Stimulated activated naive CD8-positive, alpha-beta T cell treated with anti-CD3 and anti-CD28 coated beads, Interleukin-15, Interleukin-2, amounts not matched to agents 100 ng/mL and 50 ng/mL, for 24 hours (primary cell): ENCODE measurements around the gene NBAS.

ENCODE experiments used
- H3K27ac Mint-ChIP-seq: one replicate; pipeline ENCODE4 v1.8.0; 2021; ENCODE audit warnings: mild to moderate bottlenecking, mixed read lengths
- H3K27me3 Mint-ChIP-seq: one replicate; pipeline ENCODE4 v1.8.0; 2021; ENCODE audit warnings: mixed read lengths
- H3K36me3 Mint-ChIP-seq: one replicate; pipeline ENCODE4 v1.8.0; 2021; ENCODE audit warnings: low read depth, mixed read lengths
- H3K4me1 Mint-ChIP-seq: one replicate; pipeline ENCODE4 v1.8.0; 2021; ENCODE audit warnings: low read depth, mixed read lengths
- H3K4me3 Mint-ChIP-seq: one replicate; pipeline ENCODE4 v1.8.0; 2021; ENCODE audit warnings: mild to moderate bottlenecking, mixed read lengths
- H3K9me3 Mint-ChIP-seq: one replicate; pipeline ENCODE4 v1.8.0; 2021; ENCODE audit warnings: mixed read lengths

The NBAS gene

DNA sequence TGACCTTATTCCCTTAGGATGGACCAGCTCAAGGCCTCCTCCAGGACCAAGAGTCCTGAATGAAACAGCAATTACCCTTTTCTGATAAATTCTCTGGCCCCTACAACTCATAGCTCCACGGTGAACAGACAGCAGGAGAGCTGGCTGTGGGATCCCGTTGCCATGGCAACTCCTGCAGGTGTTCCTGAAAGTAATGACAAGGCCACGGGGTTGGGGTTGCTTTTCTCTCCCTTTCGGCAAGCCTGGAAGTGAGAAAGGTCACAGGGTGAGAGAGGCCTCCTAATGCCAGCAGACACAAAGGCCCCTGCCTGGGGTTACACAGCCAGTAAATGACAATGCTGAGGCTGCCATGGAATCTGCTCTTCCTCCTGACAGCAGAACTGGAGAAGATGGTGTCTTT lies 403.0 kb downstream of the NBAS start:
- no peak overlapping the region for H3K27ac Mint-ChIP-seq
- peaks cover 11% of the 10 kb centered on the region for H3K4me1 Mint-ChIP-seq
- no peak overlapping the region for H3K4me3 Mint-ChIP-seq
- no peaks in the 10 kb centered on the region for H3K9me3 Mint-ChIP-seq
- peaks cover 4% of the 10 kb centered on the region for H3K27me3 Mint-ChIP-seq
- H3K36me3 Mint-ChIP-seq: no peaks in the 10 kb centered on the region

DNA sequence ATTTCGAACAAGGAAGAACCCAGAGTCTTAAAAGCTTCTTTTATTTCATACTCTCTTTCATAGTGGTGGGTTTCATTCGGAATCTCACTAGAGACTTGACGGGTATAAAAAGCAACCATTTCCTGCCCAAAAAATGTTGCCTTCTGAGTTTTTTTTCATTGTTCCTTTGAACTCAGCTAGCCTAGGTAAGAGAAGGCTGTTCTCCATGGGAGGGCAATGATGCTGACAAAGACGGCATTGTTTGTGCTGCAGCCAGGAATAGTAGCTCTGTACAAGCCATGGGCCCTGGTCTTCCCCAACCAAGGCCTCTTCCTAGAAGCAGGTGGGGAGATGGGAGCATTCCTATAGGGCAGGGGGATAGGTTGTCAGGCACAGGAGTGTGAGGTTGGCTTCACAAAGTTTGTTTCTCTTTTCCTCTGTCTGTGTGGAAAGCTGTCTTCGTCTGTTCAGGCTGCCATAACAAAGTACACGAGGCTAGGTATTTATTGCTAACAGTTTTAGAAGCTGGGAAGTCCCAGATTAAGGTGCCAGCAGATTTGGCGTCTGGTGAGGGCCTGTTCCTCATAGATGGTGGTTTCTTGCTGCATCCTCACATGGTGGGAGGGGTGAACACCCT lies 405.1 kb downstream of the NBAS start:
- Mint-ChIP-seq H3K27me3 (no peaks in the 10 kb centered on the region), H3K4me3 (no peak overlapping the region), H3K9me3 (no peaks in the 10 kb centered on the region), H3K27ac (no peak overlapping the region), H3K4me1 (peaks cover 11% of the 10 kb centered on the region), H3K36me3 (no peaks in the 10 kb centered on the region)

DNA sequence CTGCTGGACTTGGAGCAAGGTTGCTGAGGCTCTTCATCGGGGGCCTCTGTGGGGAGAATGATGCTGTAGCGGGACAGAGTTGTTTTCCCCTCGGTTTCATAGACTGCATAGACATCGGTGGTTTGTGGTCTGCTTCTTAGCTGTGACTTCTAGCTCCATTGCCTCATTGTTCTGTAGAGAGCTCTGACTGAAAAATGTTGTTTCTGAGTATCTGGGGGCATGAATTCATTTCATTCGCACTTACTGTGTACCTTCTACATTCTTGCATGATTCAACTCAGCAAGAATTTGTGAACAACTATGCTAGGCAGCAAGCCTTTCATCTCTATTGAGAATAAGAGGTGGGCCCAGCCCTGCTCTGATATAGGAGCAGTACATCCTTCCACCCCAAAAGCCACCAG lies 406.8 kb downstream of the NBAS start:
- H3K9me3 Mint-ChIP-seq: no peaks in the 10 kb centered on the region
- no peak overlapping the region for H3K4me3 Mint-ChIP-seq
- H3K27me3 Mint-ChIP-seq: no peaks in the 10 kb centered on the region
- H3K36me3 Mint-ChIP-seq: no peaks in the 10 kb centered on the region
- peaks cover 5% of the 10 kb centered on the region for H3K4me1 Mint-ChIP-seq
- H3K27ac Mint-ChIP-seq: no peak overlapping the region

DNA sequence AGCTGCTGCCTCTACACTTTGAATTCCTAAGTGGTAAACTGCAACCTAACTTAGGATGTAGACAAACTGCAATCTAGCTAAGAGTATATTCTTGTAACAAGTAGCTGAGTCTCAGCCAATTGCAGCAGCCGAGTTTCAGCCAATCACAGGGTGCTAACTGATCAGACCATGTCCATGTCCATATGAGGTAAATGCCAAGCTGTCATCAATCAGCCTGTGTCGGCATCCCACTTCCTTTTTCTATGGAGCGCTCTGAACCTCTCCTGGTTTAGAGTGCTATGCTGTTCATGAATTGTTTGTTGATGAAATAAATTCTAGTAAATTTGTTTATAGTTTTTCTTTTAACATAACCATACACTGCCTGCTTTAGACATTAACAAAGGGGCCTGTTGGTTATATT lies 408.8 kb downstream of the NBAS start:
- Mint-ChIP-seq H3K27ac (no peak overlapping the region), H3K4me1 (peaks cover 5% of the 10 kb centered on the region), H3K27me3 (no peaks in the 10 kb centered on the region), H3K36me3 (no peaks in the 10 kb centered on the region), H3K4me3 (no peak overlapping the region), H3K9me3 (no peaks in the 10 kb centered on the region)

DNA sequence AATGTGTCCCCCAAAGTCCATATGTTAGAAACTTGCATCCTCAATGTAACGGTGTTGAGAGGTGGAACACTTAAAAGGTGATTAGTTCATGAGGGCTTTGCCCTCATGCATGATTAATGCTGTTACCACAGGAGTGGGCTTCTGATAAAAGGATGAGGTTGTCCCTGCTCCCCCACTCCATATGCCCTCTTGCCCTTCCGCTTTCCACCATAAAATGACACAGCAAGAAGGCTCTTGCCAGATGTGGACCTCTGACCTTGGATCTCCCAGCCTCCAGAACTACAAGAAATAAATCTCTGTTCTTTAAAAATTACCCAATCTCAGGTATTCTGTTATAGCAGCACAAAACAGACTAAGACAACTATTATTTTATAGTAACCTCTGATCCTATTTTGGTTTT lies 412.1 kb downstream of the NBAS start:
- H3K4me3 Mint-ChIP-seq: no peak overlapping the region
- no peaks in the 10 kb centered on the region for H3K9me3 Mint-ChIP-seq
- H3K27me3 Mint-ChIP-seq: no peaks in the 10 kb centered on the region
- H3K4me1 Mint-ChIP-seq: peaks cover 6% of the 10 kb centered on the region
- H3K27ac Mint-ChIP-seq: no peak overlapping the region
- H3K36me3 Mint-ChIP-seq: no peaks in the 10 kb centered on the region

DNA sequence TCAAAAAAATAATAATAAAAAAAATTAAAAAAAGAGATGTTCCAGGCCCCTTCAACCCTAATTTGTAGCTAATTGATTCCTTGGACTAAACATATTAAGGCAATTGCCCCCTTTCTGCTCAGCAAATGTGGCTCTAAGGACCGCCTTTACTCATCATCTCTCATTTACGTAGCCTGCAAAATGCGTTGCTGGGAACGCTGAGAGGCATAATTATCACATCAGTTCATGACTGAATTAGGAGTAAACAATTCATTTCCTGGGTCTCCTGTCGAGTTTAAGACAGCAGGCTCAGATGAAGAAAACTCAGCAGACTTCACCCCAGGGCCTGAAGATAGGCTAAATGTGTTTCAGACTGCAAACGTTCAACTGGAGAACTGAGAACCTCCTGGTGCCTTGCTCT lies 413.5 kb downstream of the NBAS start:
- Mint-ChIP-seq H3K9me3 (no peaks in the 10 kb centered on the region), H3K4me3 (no peak overlapping the region), H3K27ac (no peak overlapping the region), H3K4me1 (peaks cover 12% of the 10 kb centered on the region), H3K27me3 (no peaks in the 10 kb centered on the region), H3K36me3 (no peaks in the 10 kb centered on the region)

DNA sequence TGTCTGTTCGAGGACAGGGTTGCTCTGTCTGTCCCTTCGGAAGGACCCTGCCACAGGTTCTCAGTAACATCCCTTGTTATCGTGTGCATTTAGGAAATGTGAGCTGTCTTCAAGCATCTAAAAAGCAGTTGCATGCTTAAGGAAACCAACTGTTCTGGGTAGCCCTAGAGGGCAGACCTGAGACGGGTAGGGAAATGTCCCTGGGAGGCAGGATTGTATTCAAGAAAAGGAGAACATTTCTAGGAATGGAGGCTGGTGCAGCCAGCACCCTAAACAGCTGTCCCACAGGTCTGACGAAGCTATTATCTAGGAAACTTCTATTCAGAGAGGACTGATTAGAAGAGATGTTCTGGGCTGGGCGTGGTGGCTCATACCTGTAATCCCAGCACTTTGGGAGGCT lies 414.2 kb downstream of the NBAS start:
- no peak overlapping the region for H3K27ac Mint-ChIP-seq
- H3K36me3 Mint-ChIP-seq: no peaks in the 10 kb centered on the region
- no peak overlapping the region for H3K4me3 Mint-ChIP-seq
- H3K4me1 Mint-ChIP-seq: peaks cover 18% of the 10 kb centered on the region
- no peaks in the 10 kb centered on the region for H3K9me3 Mint-ChIP-seq
- no peaks in the 10 kb centered on the region for H3K27me3 Mint-ChIP-seq

DNA sequence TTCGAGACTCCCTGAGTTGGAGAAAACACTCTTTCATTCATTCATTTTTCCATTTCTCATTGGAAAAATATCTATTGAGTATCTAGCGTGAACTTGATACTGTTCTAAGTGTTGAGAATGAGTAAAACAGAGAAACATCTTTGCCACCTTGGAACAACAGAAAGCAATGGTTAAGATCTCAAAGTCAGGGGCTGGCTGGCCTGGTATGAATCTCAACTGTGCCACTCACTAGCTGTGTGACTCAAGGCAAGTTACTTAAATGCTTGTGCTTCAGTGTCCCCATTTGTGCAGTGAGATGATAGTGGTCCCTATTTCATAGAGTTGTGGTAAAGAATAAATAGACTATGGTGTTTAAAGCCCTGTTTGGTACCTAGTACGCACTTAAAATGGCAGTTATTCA lies 415.2 kb downstream of the NBAS start:
- Mint-ChIP-seq H3K27ac (no peak overlapping the region), H3K27me3 (no peaks in the 10 kb centered on the region), H3K36me3 (no peaks in the 10 kb centered on the region), H3K9me3 (peaks cover 4% of the 10 kb centered on the region), H3K4me1 (peaks cover 29% of the 10 kb centered on the region), H3K4me3 (no peak overlapping the region)

DNA sequence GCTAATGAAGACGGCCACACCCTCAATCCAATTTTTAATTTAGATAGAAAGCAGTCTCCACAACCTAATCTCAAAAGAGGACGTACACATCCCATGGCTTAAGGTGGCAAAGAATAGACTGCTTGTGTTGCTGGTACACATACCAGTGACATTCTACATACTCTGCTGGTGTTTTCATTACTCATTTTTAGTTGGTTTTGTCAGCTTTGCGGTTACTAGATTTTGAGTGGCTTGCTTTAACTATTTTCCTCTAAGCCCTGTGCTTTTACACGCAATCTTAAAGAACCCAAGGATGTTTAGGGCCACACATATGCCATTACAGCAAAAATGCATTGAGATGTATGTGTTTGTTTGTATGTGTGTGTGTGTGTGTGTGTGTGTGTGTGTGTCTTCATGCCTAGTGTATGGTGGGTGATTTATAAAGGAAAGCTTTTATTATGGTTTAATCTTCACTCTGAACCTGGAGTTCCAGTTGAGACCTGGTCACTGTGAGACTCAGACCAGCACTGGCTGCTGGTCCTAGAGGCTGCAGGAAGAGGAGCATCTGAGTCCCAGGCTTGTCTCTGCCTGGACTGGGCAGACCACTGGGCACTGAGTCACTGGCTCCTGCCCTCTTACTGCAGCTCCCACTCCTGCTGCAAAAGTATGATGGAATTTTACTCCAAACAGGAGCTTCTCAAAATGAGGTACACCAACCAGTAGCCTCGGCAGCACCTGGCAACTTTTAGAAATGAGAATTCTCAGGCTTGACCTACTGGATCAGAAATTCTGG lies 415.9 kb downstream of the NBAS start:
- Mint-ChIP-seq H3K27ac (no peak overlapping the region), H3K9me3 (peaks cover 4% of the 10 kb centered on the region), H3K4me1 (peaks cover 29% of the 10 kb centered on the region), H3K4me3 (no peak overlapping the region), H3K36me3 (no peaks in the 10 kb centered on the region), H3K27me3 (no peaks in the 10 kb centered on the region)

DNA sequence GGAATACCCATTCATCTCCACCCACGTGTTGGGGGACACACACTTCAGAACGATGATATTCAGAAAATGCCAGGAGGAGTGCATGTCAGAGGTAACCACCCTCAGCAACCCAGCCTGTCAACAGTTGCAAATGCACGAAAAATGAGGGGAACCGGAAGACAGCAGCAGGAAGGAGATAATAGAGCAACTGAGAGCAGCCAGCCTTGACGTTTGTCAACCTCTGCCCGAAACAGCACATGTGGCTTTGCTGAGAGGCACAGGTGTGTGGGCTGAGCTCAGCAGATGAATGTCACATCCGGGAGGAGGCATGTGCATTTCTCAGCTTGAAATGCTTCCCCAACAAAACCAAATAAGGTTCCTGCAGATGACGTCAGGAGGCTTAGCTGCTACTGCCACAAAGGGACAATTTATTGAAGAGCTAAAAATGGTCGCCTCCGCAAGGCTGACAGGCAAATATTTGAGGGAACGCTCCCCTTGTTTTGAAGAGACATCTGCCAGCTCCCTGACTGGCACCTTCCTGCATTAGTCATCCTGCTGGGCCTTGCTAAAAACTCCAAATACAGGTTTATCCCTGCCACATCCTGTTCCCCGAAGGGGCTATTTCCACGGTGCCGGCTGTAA lies 419.0 kb downstream of the NBAS start:
- H3K27me3 Mint-ChIP-seq: no peaks in the 10 kb centered on the region
- H3K4me3 Mint-ChIP-seq: peak overlapping the region; percentile 68
- H3K4me1 Mint-ChIP-seq: peaks cover 29% of the 10 kb centered on the region
- H3K27ac Mint-ChIP-seq: peak overlapping the region; percentile 90
- no peaks in the 10 kb centered on the region for H3K36me3 Mint-ChIP-seq
- peaks cover 4% of the 10 kb centered on the region for H3K9me3 Mint-ChIP-seq

DNA sequence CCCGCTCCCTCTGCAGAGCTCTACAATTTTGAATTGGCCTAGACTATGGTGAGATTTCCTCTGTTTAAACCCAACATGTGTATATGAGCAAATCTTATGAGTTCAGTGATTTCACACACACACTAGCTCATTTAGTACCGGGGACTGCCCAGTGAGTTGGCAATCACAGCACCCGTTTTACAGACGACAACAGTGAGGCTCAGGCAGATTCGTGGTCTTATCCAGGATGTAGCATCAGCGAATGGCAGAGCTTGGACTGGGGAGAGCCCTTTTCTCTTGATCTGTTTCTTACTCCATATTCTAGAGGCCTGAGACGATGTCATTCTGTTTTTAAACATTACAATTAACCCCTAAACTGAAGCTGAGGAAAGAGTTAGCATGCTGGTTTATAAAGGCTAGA lies 419.9 kb downstream of the NBAS start:
- no peak overlapping the region for H3K4me3 Mint-ChIP-seq
- peaks cover 4% of the 10 kb centered on the region for H3K36me3 Mint-ChIP-seq
- peaks cover 28% of the 10 kb centered on the region for H3K4me1 Mint-ChIP-seq
- H3K27ac Mint-ChIP-seq: peak overlapping the region; percentile 90
- H3K27me3 Mint-ChIP-seq: no peaks in the 10 kb centered on the region
- peaks cover 4% of the 10 kb centered on the region for H3K9me3 Mint-ChIP-seq

DNA sequence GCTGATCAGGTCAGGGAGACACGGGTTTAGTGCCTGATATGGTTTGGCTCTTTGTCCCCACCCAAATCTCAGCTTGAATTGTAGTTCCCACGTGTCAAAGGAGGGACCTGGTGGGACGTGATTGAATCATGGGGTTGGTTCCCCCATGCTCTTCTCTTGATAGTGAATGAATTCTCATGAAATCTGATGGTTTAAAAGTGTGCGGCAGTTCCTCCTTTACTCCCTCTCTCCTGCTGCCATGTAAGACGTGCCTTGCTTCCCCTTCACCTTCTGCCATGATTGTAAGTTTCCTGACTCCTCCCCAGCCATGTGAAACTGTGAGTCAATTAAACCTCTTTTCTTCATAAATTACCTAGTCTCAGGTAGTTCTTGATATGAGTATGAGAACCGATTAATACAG lies 424.5 kb downstream of the NBAS start:
- Mint-ChIP-seq H3K27ac (peak overlapping the region; percentile 28), H3K9me3 (peaks cover 4% of the 10 kb centered on the region), H3K4me1 (peaks cover 8% of the 10 kb centered on the region), H3K4me3 (no peak overlapping the region), H3K27me3 (peaks cover 3% of the 10 kb centered on the region), H3K36me3 (peaks cover 4% of the 10 kb centered on the region)

DNA sequence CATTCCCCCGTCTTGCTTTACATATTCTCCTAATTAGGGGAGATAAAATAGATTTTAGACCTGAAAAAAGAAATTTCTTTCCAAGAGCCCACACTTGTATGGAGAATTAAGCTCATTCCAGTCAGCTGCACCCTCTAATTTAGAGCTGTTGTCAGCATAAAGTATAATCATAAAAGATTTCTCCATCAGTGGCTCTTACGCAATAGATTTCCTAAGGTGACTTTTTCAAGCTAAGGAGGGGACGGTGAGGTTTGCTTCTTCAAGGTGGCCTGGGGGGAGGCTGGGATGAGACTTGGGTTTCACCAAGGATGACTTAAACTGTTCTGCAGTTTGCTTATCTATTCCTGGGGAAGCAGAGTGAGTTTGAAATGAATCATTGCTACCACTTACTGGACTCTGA lies 426.2 kb downstream of the NBAS start:
- no peak overlapping the region for H3K4me3 Mint-ChIP-seq
- H3K36me3 Mint-ChIP-seq: peaks cover 4% of the 10 kb centered on the region
- H3K27me3 Mint-ChIP-seq: peaks cover 3% of the 10 kb centered on the region
- H3K9me3 Mint-ChIP-seq: no peaks in the 10 kb centered on the region
- H3K4me1 Mint-ChIP-seq: no peaks in the 10 kb centered on the region
- no peak overlapping the region for H3K27ac Mint-ChIP-seq

DNA sequence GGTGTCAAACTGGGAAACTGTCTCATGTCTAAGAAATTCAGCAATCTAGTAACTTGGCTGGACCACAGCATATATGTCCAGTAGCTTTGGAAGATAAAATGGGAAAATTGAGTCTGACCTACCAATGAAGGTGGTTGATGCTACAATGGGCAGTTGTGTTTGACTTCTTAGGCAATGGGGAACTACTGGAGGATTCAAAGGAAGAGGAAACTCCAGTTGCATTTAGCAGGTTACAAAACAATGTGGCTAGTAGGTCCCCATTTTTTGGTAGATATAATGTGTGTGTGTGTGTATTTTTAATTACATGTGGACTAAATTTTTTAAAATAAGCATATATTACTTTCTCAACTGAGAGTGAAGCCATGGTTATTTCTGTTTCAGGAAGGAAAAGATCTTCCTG lies 427.7 kb downstream of the NBAS start:
- H3K36me3 Mint-ChIP-seq: peaks cover 4% of the 10 kb centered on the region
- peaks cover 3% of the 10 kb centered on the region for H3K27me3 Mint-ChIP-seq
- H3K4me3 Mint-ChIP-seq: no peak overlapping the region
- no peak overlapping the region for H3K27ac Mint-ChIP-seq
- H3K4me1 Mint-ChIP-seq: no peaks in the 10 kb centered on the region
- no peaks in the 10 kb centered on the region for H3K9me3 Mint-ChIP-seq

DNA sequence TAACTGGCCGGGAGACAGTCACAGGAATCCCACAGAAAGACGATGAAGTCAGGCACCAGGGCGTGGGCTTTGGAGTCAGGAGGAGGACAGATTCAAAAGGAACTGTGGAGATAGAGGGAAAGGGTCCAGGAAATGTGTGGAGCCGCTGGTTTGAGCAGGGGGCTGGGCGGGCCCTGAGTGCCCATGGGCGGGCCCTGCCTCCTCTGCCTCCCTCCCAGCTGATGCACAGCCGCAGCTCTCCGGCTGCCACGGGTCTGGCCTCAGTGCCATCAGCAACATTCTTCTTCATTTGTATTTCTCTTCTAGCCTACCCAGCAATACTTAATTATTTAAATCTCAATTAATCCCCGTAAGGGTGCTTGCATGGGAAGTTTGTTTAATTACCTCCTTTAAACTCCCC lies 432.3 kb downstream of the NBAS start:
- Mint-ChIP-seq H3K27ac (no peak overlapping the region), H3K4me3 (no peak overlapping the region), H3K9me3 (peaks cover 4% of the 10 kb centered on the region), H3K4me1 (no peaks in the 10 kb centered on the region), H3K36me3 (no peaks in the 10 kb centered on the region), H3K27me3 (no peaks in the 10 kb centered on the region)
